ENCODE measurements around the gene EOMES.

Gene EOMES

GRCh38 chr3:27728195-27729087, 6.3 kb upstream of the EOMES start:
- H3K27ac ChIP-seq = no peak overlapping the region
- TF ChIP-seq CTCF (conservative IDR thresholded peaks at IDR 0.05; ENCODE audit: low read depth, low read length) = no peak
- no peaks in the 10 kb centered on the region for H4K20me1 ChIP-seq (ENCODE audit: insufficient read depth)
- no peak overlapping the region for H3K4me3 ChIP-seq (IDR thresholded peaks at IDR 0.05; ENCODE audit: insufficient read depth, low read depth, low read length)
- no peaks in the 10 kb centered on the region for H3K4me1 ChIP-seq (ENCODE audit: low read depth, poor library complexity, severe bottlenecking)
- no peaks in the 10 kb centered on the region for H3K36me3 ChIP-seq (ENCODE audit: insufficient read depth)
- no peak overlapping the region for H3K9ac ChIP-seq
- H3K4me2 ChIP-seq = no peak overlapping the region
- no peaks in the 10 kb centered on the region for H3K27me3 ChIP-seq (ENCODE audit: insufficient read depth, low read depth)
- no peak overlapping the region for H2AFZ ChIP-seq (ENCODE audit: low read depth)
- no peaks in the 10 kb centered on the region for H3K79me2 ChIP-seq (ENCODE audit: insufficient read depth, low read depth)

GRCh38 chr3:27726240-27726639, 4.1 kb upstream of the EOMES start:
- Histone ChIP-seq H3K79me2 (ENCODE audit: insufficient read depth, low read depth) (no peaks in the 10 kb centered on the region), H3K4me3 (IDR thresholded peaks at IDR 0.05; ENCODE audit: insufficient read depth, low read depth, low read length) (no peak overlapping the region), H3K4me2 (no peak overlapping the region), H3K36me3 (ENCODE audit: insufficient read depth) (no peaks in the 10 kb centered on the region), H3K9ac (no peak overlapping the region), H3K27me3 (ENCODE audit: insufficient read depth, low read depth) (no peaks in the 10 kb centered on the region), H3K4me1 (ENCODE audit: low read depth, poor library complexity, severe bottlenecking) (no peaks in the 10 kb centered on the region), H4K20me1 (ENCODE audit: insufficient read depth) (no peaks in the 10 kb centered on the region), H3K27ac (no peak overlapping the region), H2AFZ (ENCODE audit: low read depth) (no peak overlapping the region)
- no peak for TF ChIP-seq CTCF (conservative IDR thresholded peaks at IDR 0.05; ENCODE audit: low read depth, low read length)

- no peak overlapping the region for H3K9ac ChIP-seq
- no peak overlapping the region for H3K27ac ChIP-seq
- H2AFZ ChIP-seq (ENCODE audit: low read depth) = no peak overlapping the region
- no peaks in the 10 kb centered on the region for H3K79me2 ChIP-seq (ENCODE audit: insufficient read depth, low read depth)
- no peak overlapping the region for H3K4me2 ChIP-seq
- no peak for TF ChIP-seq CTCF (conservative IDR thresholded peaks at IDR 0.05; ENCODE audit: low read depth, low read length)
- no peaks in the 10 kb centered on the region for H3K36me3 ChIP-seq (ENCODE audit: insufficient read depth)
- H3K27me3 ChIP-seq (ENCODE audit: insufficient read depth, low read depth) = no peaks in the 10 kb centered on the region
- no peak overlapping the region for H3K4me3 ChIP-seq (IDR thresholded peaks at IDR 0.05; ENCODE audit: insufficient read depth, low read depth, low read length)
- H4K20me1 ChIP-seq (ENCODE audit: insufficient read depth) = no peaks in the 10 kb centered on the region
- H3K4me1 ChIP-seq (ENCODE audit: low read depth, poor library complexity, severe bottlenecking) = no peaks in the 10 kb centered on the region
Measured at GRCh38 chr3:27724459-27725197, 2.5 kb upstream of the EOMES start.

GRCh38 chr3:27723815-27724458, 1.8 kb upstream of the EOMES start:
- H3K27ac ChIP-seq = no peak overlapping the region
- no peaks in the 10 kb centered on the region for H3K36me3 ChIP-seq (ENCODE audit: insufficient read depth)
- no peaks in the 10 kb centered on the region for H3K79me2 ChIP-seq (ENCODE audit: insufficient read depth, low read depth)
- no peak for TF ChIP-seq CTCF (conservative IDR thresholded peaks at IDR 0.05; ENCODE audit: low read depth, low read length)
- H3K9ac ChIP-seq = no peak overlapping the region
- H2AFZ ChIP-seq (ENCODE audit: low read depth) = no peak overlapping the region
- H3K4me2 ChIP-seq = no peak overlapping the region
- no peaks in the 10 kb centered on the region for H4K20me1 ChIP-seq (ENCODE audit: insufficient read depth)
- no peaks in the 10 kb centered on the region for H3K27me3 ChIP-seq (ENCODE audit: insufficient read depth, low read depth)
- no peaks in the 10 kb centered on the region for H3K4me1 ChIP-seq (ENCODE audit: low read depth, poor library complexity, severe bottlenecking)
- H3K4me3 ChIP-seq (IDR thresholded peaks at IDR 0.05; ENCODE audit: insufficient read depth, low read depth, low read length) = no peak overlapping the region

All from KMS-11 (cell line).